Upper lobe of left lung (tissue), 4 donors: ENCODE data around the gene IL17RC.

Experiments
- CTCF ChIP-seq, 6 experiments: fragments of 450-650 bp in 4 of 6; fragments of 200-600 bp in 2 of 6; sonication (generic) in 2 of 6; IDR thresholded peaks; one replicate each; pipeline ENCODE4 v1.5.1; 2016 to 2019; ENCODE audit warnings: antibody characterized with exemption in 6 of 6
- POLR2A ChIP-seq, 4 donors: fragments of 450-650 bp; IDR thresholded peaks; one replicate each; pipeline ENCODE4 v1.5.1; 2016 to 2017; ENCODE audit warnings: antibody characterized with exemption in 4 of 4, mild to moderate bottlenecking in 2 of 4
- POLR2AphosphoS5 ChIP-seq, 2 donors: sonication (generic); formaldehyde crosslinking; IDR thresholded peaks; one replicate each; pipeline ENCODE4 v1.5.1; 2017; ENCODE audit warnings: antibody characterized with exemption in 2 of 2

- peak in 3 of 6 experiments; percentile 16 to 35 (median 27) for TF ChIP-seq CTCF (IDR thresholded peaks at IDR 0.05)
- peak; percentile 95 for TF ChIP-seq POLR2AphosphoS5 (IDR thresholded peaks at IDR 0.05)
- TF ChIP-seq POLR2A (IDR thresholded peaks at IDR 0.05), result peak; percentile 31 to 91 (median 86)
Measured at GRCh38 chr3:9890249-9891071, 26.4 kb upstream of the IL17RC start, which contains the start of gene JAGN1.
